ENCODE data around the gene LGSN.

GRCh38 chr6:63316113-63316512 is 3.7 kb downstream of the LGSN start:
- TF ChIP-seq CTCF (IDR thresholded peaks at IDR 0.05) (no peak), POLR2AphosphoS5 (IDR thresholded peaks at IDR 0.05) (no peak)

Measured in breast epithelium (tissue), 3 donors.